ENCODE measurements around the gene PF4V1. TPM values are rescaled to one million over a fixed set of nuclear protein-coding genes. Genes with fewer than 3 reads are reported as not detected.

PF4V1 gene
- total RNA-seq, 1 donor from 2014 or later, result not detected

- H3K4me1 ChIP-seq, result no peaks in the 10 kb centered on the region
- H3K27ac ChIP-seq, result no peak overlapping the region
- no peaks in the 10 kb centered on the region for H3K27me3 ChIP-seq (ENCODE audit: low read depth)
- no peaks in the 10 kb centered on the region for H3K9me3 ChIP-seq
- no peaks in the 10 kb centered on the region for H3K36me3 ChIP-seq
- H3K4me3 ChIP-seq, result no peak overlapping the region
- ATAC-seq (no peak), DNase-seq (no peak)
- TF ChIP-seq CTCF (IDR thresholded peaks at IDR 0.05), result no peak
- intact Hi-C loops (cut with DNase I), result no loop called here
Measured at GRCh38 chr4:73844806-73845205, 8.3 kb upstream of the PF4V1 start.

- TF ChIP-seq CTCF (IDR thresholded peaks at IDR 0.05), result no peak
- no peaks in the 10 kb centered on the region for H3K9me3 ChIP-seq
- no peaks in the 10 kb centered on the region for H3K27me3 ChIP-seq (ENCODE audit: low read depth)
- DNase-seq (no peak), ATAC-seq (peak in 1 of 2 donors; percentile 39)
- no peak overlapping the region for H3K27ac ChIP-seq
- no peaks in the 10 kb centered on the region for H3K36me3 ChIP-seq
- intact Hi-C loops (cut with DNase I), result no loop called here
- no peak overlapping the region for H3K4me3 ChIP-seq
- no peaks in the 10 kb centered on the region for H3K4me1 ChIP-seq
Measured at GRCh38 chr4:73847526-73848182, 5.4 kb upstream of the PF4V1 start.

- Histone ChIP-seq H3K4me3 (no peak overlapping the region), H3K27ac (no peak overlapping the region), H3K27me3 (ENCODE audit: low read depth) (no peaks in the 10 kb centered on the region), H3K9me3 (no peaks in the 10 kb centered on the region), H3K4me1 (peaks cover 5% of the 10 kb centered on the region), H3K36me3 (no peaks in the 10 kb centered on the region)
- TF ChIP-seq CTCF (IDR thresholded peaks at IDR 0.05), result no peak
- intact Hi-C loops (cut with DNase I), result no loop called here
- DNase-seq (no peak), ATAC-seq (no peak)
Measured at GRCh38 chr4:73848183-73848777, 4.8 kb upstream of the PF4V1 start.

GRCh38 chr4:73850261-73850970 lies 2.7 kb upstream of the PF4V1 start:
- Histone ChIP-seq H3K4me3 (no peak overlapping the region), H3K4me1 (peaks cover 10% of the 10 kb centered on the region), H3K9me3 (no peaks in the 10 kb centered on the region), H3K27me3 (ENCODE audit: low read depth) (no peaks in the 10 kb centered on the region), H3K36me3 (no peaks in the 10 kb centered on the region), H3K27ac (no peak overlapping the region)
- intact Hi-C loops (cut with DNase I), result no loop called here
- TF ChIP-seq CTCF (IDR thresholded peaks at IDR 0.05), result no peak
- no peak for DNase-seq
- no peak for ATAC-seq

- no peak for ATAC-seq
- no peak for DNase-seq
- no peak overlapping the region for H3K4me3 ChIP-seq
- no peak for TF ChIP-seq CTCF (IDR thresholded peaks at IDR 0.05)
- peaks cover 15% of the 10 kb centered on the region for H3K4me1 ChIP-seq
- no peak overlapping the region for H3K27ac ChIP-seq
- no peaks in the 10 kb centered on the region for H3K9me3 ChIP-seq
- H3K36me3 ChIP-seq, result no peaks in the 10 kb centered on the region
- intact Hi-C loops (cut with DNase I), result no loop called here
- H3K27me3 ChIP-seq (ENCODE audit: low read depth), result no peaks in the 10 kb centered on the region
Measured at GRCh38 chr4:73851293-73851692, 1.8 kb upstream of the PF4V1 start.
